Activated CD4-positive, alpha-beta T cell treated with anti-CD3 and anti-CD28 coated beads, Interleukin-2, amount 50 U/mL, for 24 hours (primary cell): ENCODE data around the gene BCKDK.
A peak's percentile ranks its signal among the peaks of the same experiment; 100 is the strongest.
"Not testable (repeated sequence)": the region's sequence is repeated elsewhere in the genome, so short reads cannot be mapped to it uniquely, and the experiment has no call there.

Experiments
- DNase-seq, 2 donors: peaks; one replicate each; pipeline ENCODE4 v3.0.0-alpha.2; 2020; ENCODE audit warnings: low read depth in 1 of 2, low spot score in 1 of 2

BCKDK gene

GRCh38 chr16:31094424-31095120 is 13.6 kb upstream of the BCKDK start, which contains the start of gene VKORC1:
Gene VKORC1, minus strand, starts transcription at chr16:31094797. Its CDS starts 68 bp downstream, at chr16:31094729.
- peak; percentile 79 to 90 for DNase-seq

- DNase-seq = no peak
Observed at GRCh38 chr16:31099860-31100638, 8.1 kb upstream of the BCKDK start.

GRCh38 chr16:31100876-31101641 is 7.1 kb upstream of the BCKDK start:
- not testable (repeated sequence) for DNase-seq

- DNase-seq = peak; percentile 60 to 68
Observed at GRCh38 chr16:31105677-31106213, 2.4 kb upstream of the BCKDK start.

- DNase-seq = no peak
Observed at GRCh38 chr16:31106509-31107464, 1.4 kb upstream of the BCKDK start.

- no peak for DNase-seq
Observed at GRCh38 chr16:31107465-31107867, 720 bp upstream of the BCKDK start.

- no peak for DNase-seq
Observed at GRCh38 chr16:31108794-31109558, 790 bp downstream of the BCKDK start.

GRCh38 chr16:31109622-31110021 is 1.4 kb downstream of the BCKDK start:
- no peak for DNase-seq

- no peak for DNase-seq
Observed at GRCh38 chr16:31110106-31111034, 2.2 kb downstream of the BCKDK start.

GRCh38 chr16:31111881-31112466 is 3.8 kb downstream of the BCKDK start:
- DNase-seq = no peak

GRCh38 chr16:31112711-31113110 is 4.5 kb downstream of the BCKDK start:
- no peak for DNase-seq

- no peak for DNase-seq
Observed at GRCh38 chr16:31113121-31114120, 5.2 kb downstream of the BCKDK start.

- DNase-seq = no peak
Observed at GRCh38 chr16:31114468-31114867, 6.3 kb downstream of the BCKDK start.

- peak; percentile 91 to 97 for DNase-seq
Observed at GRCh38 chr16:31117384-31118222, 9.4 kb downstream of the BCKDK start, which contains the start of gene KAT8. Gene KAT8, plus strand, starts transcription at chr16:31117664. Its CDS starts 18 bp downstream, at chr16:31117682.

- DNase-seq = no peak
Observed at GRCh38 chr16:31118223-31119155, 10.3 kb downstream of the BCKDK start.
